RWPE2 (cell line): ENCODE data around the gene NPM3.

Experiments used
- ATAC-seq: fragments of 200-7000 bp; cut with Tn5 transposase; 3 replicates; pipeline ENCODE4 v1.9.1; 2021; ENCODE audit warnings: low read depth
- DNase-seq: peaks from one replicate; pipeline ENCODE4 v3.0.0-alpha.2; 2020; ENCODE audit warnings: low spot score
- H3K27ac ChIP-seq: fragments of 450-650 bp; 2 replicates; pipeline ENCODE4 v1.5.1; 2017; ENCODE audit warnings: mild to moderate bottlenecking; ENCODE audit not compliant: poor library complexity, severe bottlenecking
- H3K27me3 ChIP-seq: fragments of 250-450 bp; sonication (Bioruptor Pico); 2 replicates; pipeline ENCODE4 v1.5.1; 2021; ENCODE audit warnings: mild to moderate bottlenecking, moderate library complexity; ENCODE audit not compliant: insufficient read depth, poor library complexity, severe bottlenecking
- H3K36me3 ChIP-seq: fragments of 250-450 bp; sonication (Bioruptor Pico); 2 replicates; pipeline ENCODE4 v1.5.1; 2020; ENCODE audit warnings: low read depth, mild to moderate bottlenecking, moderate library complexity
- H3K4me1 ChIP-seq: fragments of 250-450 bp; sonication (Bioruptor Pico); 2 replicates; pipeline ENCODE4 v1.5.1; 2021; ENCODE audit warnings: mild to moderate bottlenecking, moderate library complexity; ENCODE audit not compliant: insufficient read depth, poor library complexity, severe bottlenecking
- H3K4me3 ChIP-seq: fragments of 250-450 bp; sonication (Bioruptor Pico); 2 replicates; pipeline ENCODE4 v1.5.1; 2021; ENCODE audit warnings: mild to moderate bottlenecking, moderate library complexity; ENCODE audit not compliant: severe bottlenecking
- H3K9me3 ChIP-seq: fragments of 250-450 bp; sonication (Bioruptor Pico); 2 replicates; pipeline ENCODE4 v1.5.1; 2021; ENCODE audit warnings: mild to moderate bottlenecking, moderate library complexity; ENCODE audit not compliant: severe bottlenecking
- CTCF ChIP-seq: fragments of 450-650 bp; IDR thresholded peaks from one replicate; pipeline ENCODE4 v1.5.1; 2017; ENCODE audit warnings: mild to moderate bottlenecking, moderate library complexity; ENCODE audit not compliant: poor library complexity, severe bottlenecking

The NPM3 gene

GRCh38 chr10:101778151-101778780 is 5.0 kb downstream of the NPM3 start:
- DNase-seq: no peak
- Histone ChIP-seq H3K36me3 (peaks cover 4% of the 10 kb centered on the region; the same call in 1 of the 2 replicates), H3K27me3 (peaks cover 37% of the 10 kb centered on the region), H3K9me3 (no peaks in the 10 kb centered on the region), H3K4me3 (no peak overlapping the region), H3K27ac (no peak overlapping the region), H3K4me1 (peaks cover 4% of the 10 kb centered on the region)
- ATAC-seq: no peak
- TF ChIP-seq CTCF: no peak

- H3K9me3 ChIP-seq: no peaks in the 10 kb centered on the region
- H3K4me1 ChIP-seq: peaks cover 4% of the 10 kb centered on the region
- no peak for TF ChIP-seq CTCF
- peaks cover 4% of the 10 kb centered on the region; the same call in 1 of the 2 replicates for H3K36me3 ChIP-seq
- DNase-seq (no peak), ATAC-seq (0 out of 3 replicates have a peak, but pooled peaks have one; percentile 15)
- no peak overlapping the region for H3K27ac ChIP-seq
- no peak overlapping the region for H3K4me3 ChIP-seq
- peaks cover 43% of the 10 kb centered on the region for H3K27me3 ChIP-seq
Observed at GRCh38 chr10:101777619-101778145, 5.6 kb downstream of the NPM3 start.

GRCh38 chr10:101776161-101776817 is 7.0 kb downstream of the NPM3 start:
- no peaks in the 10 kb centered on the region for H3K36me3 ChIP-seq
- ATAC-seq (0 out of 3 replicates have a peak, but pooled peaks have one; percentile 15), DNase-seq (no peak)
- H3K27me3 ChIP-seq: peaks cover 48% of the 10 kb centered on the region
- no peak overlapping the region for H3K27ac ChIP-seq
- H3K4me1 ChIP-seq: no peaks in the 10 kb centered on the region
- no peak overlapping the region for H3K4me3 ChIP-seq
- H3K9me3 ChIP-seq: no peaks in the 10 kb centered on the region
- no peak for TF ChIP-seq CTCF

- no peaks in the 10 kb centered on the region for H3K36me3 ChIP-seq
- no peaks in the 10 kb centered on the region for H3K4me1 ChIP-seq
- H3K4me3 ChIP-seq: no peak within 1 kb of the TSS
- no peak for TF ChIP-seq CTCF
- DNase-seq: no peak
- peaks cover 48% of the 10 kb centered on the region for H3K27me3 ChIP-seq
- no peak for ATAC-seq
- H3K9me3 ChIP-seq: no peaks in the 10 kb centered on the region
- H3K27ac ChIP-seq: no peak within 1 kb of the TSS
Observed at GRCh38 chr10:101775273-101776160, 7.7 kb downstream of the NPM3 start, which contains the start of gene FGF8. TSS of gene FGF8 (minus strand) at chr10:101776114. CDS start at chr10:101775900, 214 bp downstream.
